Osteoblast (primary cell): Measurements from ENCODE around the gene RGS4. TPM values are rescaled to one million over a fixed set of nuclear protein-coding genes. Genes with fewer than 3 reads are reported as not detected.

Source experiments
- DNase-seq: peaks from one replicate; pipeline ENCODE4 v3.0.0; 2011; ENCODE audit warnings: low spot score, mixed read lengths; ENCODE audit not compliant: insufficient read length; ENCODE audit errors: missing footprints
- H2AFZ ChIP-seq: 2 replicates; pipeline ENCODE4 v1.6.0; 2011; ENCODE audit warnings: mild to moderate bottlenecking, low read length
- H3K27ac ChIP-seq: 2 replicates; pipeline ENCODE4 v1.5.1; 2011; ENCODE audit warnings: mild to moderate bottlenecking, low read depth, low read length, moderate library complexity
- H3K27me3 ChIP-seq: 2 replicates; pipeline ENCODE4 v1.6.0; 2012; ENCODE audit warnings: mild to moderate bottlenecking, control low read depth, inconsistent platforms, low read length, moderate library complexity; ENCODE audit not compliant: insufficient read depth
- H3K36me3 ChIP-seq: 2 replicates; pipeline ENCODE4 v1.5.1; 2011; ENCODE audit warnings: mild to moderate bottlenecking, low read length, control low read depth, moderate library complexity; ENCODE audit not compliant: insufficient read depth
- H3K4me1 ChIP-seq: 2 replicates; pipeline ENCODE4 v1.5.1; 2011; ENCODE audit warnings: mild to moderate bottlenecking, low read length, control low read depth, moderate library complexity; ENCODE audit not compliant: insufficient read depth
- H3K4me2 ChIP-seq: 2 replicates; pipeline ENCODE4 v1.6.0; 2011; ENCODE audit warnings: mild to moderate bottlenecking, low read length; ENCODE audit not compliant: insufficient read depth
- H3K4me3 ChIP-seq: fragments of 200-600 bp; sonication (generic); 3 replicates; pipeline ENCODE4 v1.5.1; 2012; ENCODE audit warnings: mild to moderate bottlenecking, low read length, inconsistent platforms; ENCODE audit not compliant: insufficient read depth
- H3K79me2 ChIP-seq: 2 replicates; pipeline ENCODE4 v1.6.0; 2012; ENCODE audit warnings: mild to moderate bottlenecking, low read length, control low read depth, inconsistent platforms; ENCODE audit not compliant: insufficient read depth
- H3K9me3 ChIP-seq: 2 replicates; pipeline ENCODE4 v1.5.1; 2011; ENCODE audit warnings: low read depth, low read length, control low read depth
- H4K20me1 ChIP-seq: 2 replicates; pipeline ENCODE4 v1.6.0; 2012; ENCODE audit warnings: mild to moderate bottlenecking, low read length, control low read depth; ENCODE audit not compliant: insufficient read depth
- total RNA-seq: library from RNA; depleted of rRNA; stranded (reverse); fragments of >200 nt; gene quantifications from 2 replicates; pipeline ENCODE4 v1.2.3, GENCODE V29; 2012
- TF ChIP-seq, protein P1 (sequence below): IDR thresholded peaks from 2 replicates; pipeline ENCODE4 v1.5.1; 2011; ENCODE audit warnings: mild to moderate bottlenecking, low read depth, low read length, moderate library complexity; ENCODE audit errors: extremely low read depth

The RGS4 gene
- total RNA-seq, 1 donor = 142 TPM

DNA sequence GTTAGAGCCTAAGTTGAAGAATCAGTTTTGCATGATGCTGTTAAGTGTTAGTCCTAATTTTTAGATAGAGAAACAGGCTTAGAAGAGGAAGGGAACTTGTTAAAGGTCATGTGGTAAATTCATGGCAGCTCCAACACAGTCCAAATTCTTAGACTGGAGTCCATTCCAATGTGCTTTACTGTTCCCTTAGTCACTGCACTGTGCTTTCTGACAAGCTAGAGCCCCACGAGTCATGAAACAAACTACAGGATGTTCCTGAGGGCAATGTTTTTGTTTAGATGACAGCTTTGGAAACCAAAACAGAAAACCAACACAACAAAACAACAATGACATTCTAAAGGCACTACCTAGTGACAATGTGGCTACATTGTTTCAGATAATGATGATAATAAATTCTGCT, 23.1 kb upstream of the RGS4 start:
- Histone ChIP-seq H3K4me3 (no peak overlapping the region), H3K79me2 (no peaks in the 10 kb centered on the region), H3K27me3 (no peaks in the 10 kb centered on the region), H2AFZ (peak overlapping the region; percentile 5), H3K9me3 (no peaks in the 10 kb centered on the region), H3K27ac (peak overlapping the region; percentile 12), H3K36me3 (no peaks in the 10 kb centered on the region), H3K4me1 (no peaks in the 10 kb centered on the region), H3K4me2 (no peak overlapping the region), H4K20me1 (no peaks in the 10 kb centered on the region)
- TF ChIP-seq, protein P1, sequence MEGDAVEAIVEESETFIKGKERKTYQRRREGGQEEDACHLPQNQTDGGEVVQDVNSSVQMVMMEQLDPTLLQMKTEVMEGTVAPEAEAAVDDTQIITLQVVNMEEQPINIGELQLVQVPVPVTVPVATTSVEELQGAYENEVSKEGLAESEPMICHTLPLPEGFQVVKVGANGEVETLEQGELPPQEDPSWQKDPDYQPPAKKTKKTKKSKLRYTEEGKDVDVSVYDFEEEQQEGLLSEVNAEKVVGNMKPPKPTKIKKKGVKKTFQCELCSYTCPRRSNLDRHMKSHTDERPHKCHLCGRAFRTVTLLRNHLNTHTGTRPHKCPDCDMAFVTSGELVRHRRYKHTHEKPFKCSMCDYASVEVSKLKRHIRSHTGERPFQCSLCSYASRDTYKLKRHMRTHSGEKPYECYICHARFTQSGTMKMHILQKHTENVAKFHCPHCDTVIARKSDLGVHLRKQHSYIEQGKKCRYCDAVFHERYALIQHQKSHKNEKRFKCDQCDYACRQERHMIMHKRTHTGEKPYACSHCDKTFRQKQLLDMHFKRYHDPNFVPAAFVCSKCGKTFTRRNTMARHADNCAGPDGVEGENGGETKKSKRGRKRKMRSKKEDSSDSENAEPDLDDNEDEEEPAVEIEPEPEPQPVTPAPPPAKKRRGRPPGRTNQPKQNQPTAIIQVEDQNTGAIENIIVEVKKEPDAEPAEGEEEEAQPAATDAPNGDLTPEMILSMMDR = no peak
- no peak for DNase-seq

DNA sequence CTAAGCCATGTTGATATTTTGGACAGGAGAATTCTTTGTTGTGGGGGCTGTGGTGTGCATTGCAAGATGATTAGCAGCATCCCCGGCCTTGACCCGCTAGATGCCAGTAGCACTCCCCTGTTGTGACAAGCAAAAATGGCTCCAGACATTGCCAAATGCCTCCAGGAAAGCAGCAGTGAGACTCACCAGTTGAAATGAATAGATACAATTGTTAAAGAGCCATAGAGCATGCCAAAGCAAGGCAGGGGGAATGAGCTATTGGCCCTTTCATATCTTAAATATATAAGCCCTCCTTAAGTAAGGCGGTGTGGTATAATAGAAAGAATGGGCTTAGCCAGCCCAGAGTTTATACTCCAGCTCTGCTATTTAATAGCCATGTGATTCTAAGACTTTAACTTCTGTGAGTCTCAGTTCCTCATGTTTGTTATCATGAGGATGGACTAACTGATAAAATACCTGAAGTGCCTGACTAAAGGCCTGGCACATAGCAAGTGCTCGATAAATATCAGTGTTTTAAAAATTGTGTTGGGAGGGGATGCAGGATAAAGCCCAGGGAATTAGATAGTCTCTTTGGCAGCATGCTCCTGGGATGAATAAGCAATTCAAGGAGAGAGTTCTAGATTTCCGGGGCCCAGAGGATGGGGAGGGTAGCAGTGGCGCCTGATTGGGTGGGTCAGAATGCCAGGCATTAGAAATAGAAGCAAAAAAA, 21.1 kb upstream of the RGS4 start:
- H3K9me3 ChIP-seq = no peaks in the 10 kb centered on the region
- H3K4me3 ChIP-seq = no peak overlapping the region
- H3K79me2 ChIP-seq = no peaks in the 10 kb centered on the region
- no peaks in the 10 kb centered on the region for H3K36me3 ChIP-seq
- TF ChIP-seq, protein P1 = no peak
- no peak for DNase-seq
- H3K4me2 ChIP-seq = no peak overlapping the region
- no peak overlapping the region for H3K27ac ChIP-seq
- no peaks in the 10 kb centered on the region for H3K4me1 ChIP-seq
- H2AFZ ChIP-seq = no peak overlapping the region
- H3K27me3 ChIP-seq = no peaks in the 10 kb centered on the region
- H4K20me1 ChIP-seq = no peaks in the 10 kb centered on the region

DNA sequence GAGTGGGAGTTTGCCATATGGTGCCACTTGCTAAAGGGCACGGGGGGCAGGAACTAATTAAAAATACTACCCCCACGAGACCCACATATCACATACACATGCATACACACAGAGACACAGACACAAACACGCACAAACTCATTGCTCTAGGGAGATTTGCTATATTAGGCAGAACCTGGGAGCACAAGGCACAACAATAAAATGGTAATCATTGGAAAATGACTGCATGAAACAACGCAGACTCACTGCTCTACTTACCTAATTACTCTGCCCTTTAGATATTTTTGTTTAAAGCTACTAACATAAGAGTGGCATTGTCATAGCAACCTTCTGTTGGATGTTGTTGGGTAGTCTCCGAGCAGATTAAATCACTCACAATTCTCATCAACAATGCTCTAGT, 20.3 kb upstream of the RGS4 start:
- H3K4me1 ChIP-seq = no peaks in the 10 kb centered on the region
- H3K9me3 ChIP-seq = no peaks in the 10 kb centered on the region
- H3K4me3 ChIP-seq = no peak overlapping the region
- no peaks in the 10 kb centered on the region for H3K79me2 ChIP-seq
- H4K20me1 ChIP-seq = no peaks in the 10 kb centered on the region
- no peaks in the 10 kb centered on the region for H3K36me3 ChIP-seq
- no peaks in the 10 kb centered on the region for H3K27me3 ChIP-seq
- no peak overlapping the region for H2AFZ ChIP-seq
- H3K27ac ChIP-seq = no peak overlapping the region
- TF ChIP-seq, protein P1 = no peak
- DNase-seq = no peak
- no peak overlapping the region for H3K4me2 ChIP-seq

DNA sequence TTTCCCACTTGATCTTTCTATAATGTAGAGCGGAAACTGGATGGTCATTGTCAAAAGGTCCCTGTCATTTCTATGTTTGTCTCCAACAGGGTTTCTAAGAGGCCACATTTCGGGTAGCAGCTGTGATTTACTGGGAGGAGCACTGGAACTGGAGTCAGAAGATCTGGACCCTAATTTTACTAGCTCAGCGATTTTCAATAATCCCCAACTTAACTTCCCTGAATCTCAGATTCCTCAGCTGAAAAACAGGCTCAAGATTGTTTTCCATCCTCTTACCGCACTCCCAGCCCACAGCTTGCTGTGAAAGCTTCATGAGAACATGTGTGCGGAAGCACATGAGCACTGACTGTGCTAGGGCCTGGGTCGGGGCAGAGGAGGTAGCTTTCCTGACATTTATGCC, 19.9 kb upstream of the RGS4 start:
- Histone ChIP-seq H3K27ac (no peak overlapping the region), H3K4me2 (no peak overlapping the region), H2AFZ (no peak overlapping the region), H3K27me3 (no peaks in the 10 kb centered on the region), H3K36me3 (no peaks in the 10 kb centered on the region), H3K4me1 (no peaks in the 10 kb centered on the region), H3K4me3 (no peak overlapping the region), H4K20me1 (no peaks in the 10 kb centered on the region), H3K9me3 (no peaks in the 10 kb centered on the region), H3K79me2 (no peaks in the 10 kb centered on the region)
- TF ChIP-seq, protein P1 = no peak
- DNase-seq = no peak
